DND-41 (cell line): ENCODE measurements around the gene DNER.

Source experiments
- CTCF ChIP-seq: IDR thresholded peaks from 2 replicates; pipeline ENCODE4 v1.5.1; 2012; ENCODE audit warnings: borderline replicate concordance, low read length, moderate library complexity, mild to moderate bottlenecking; ENCODE audit not compliant: poor library complexity, severe bottlenecking; ENCODE audit errors: extremely low read depth
- EZH2 ChIP-seq: IDR thresholded peaks from 3 replicates; pipeline ENCODE4 v1.6.1; 2012; ENCODE audit warnings: borderline replicate concordance, low read depth, mild to moderate bottlenecking, moderate library complexity, low read length, inconsistent platforms; ENCODE audit not compliant: severe bottlenecking

- TF ChIP-seq CTCF (no peak), EZH2 (no peak)
Measured at GRCh38 chr2:229646186-229646723, 68.1 kb downstream of the DNER start.
